T-helper 9 cell (primary cell): ENCODE results near the gene TANGO6.

Experiments
- DNase-seq: peaks from one replicate; pipeline ENCODE4 v3.0.0-alpha.2; 2020

TANGO6 gene

GRCh38 chr16:68866933-68867332, 23.6 kb downstream of the TANGO6 start:
- DNase-seq = no peak

DNA sequence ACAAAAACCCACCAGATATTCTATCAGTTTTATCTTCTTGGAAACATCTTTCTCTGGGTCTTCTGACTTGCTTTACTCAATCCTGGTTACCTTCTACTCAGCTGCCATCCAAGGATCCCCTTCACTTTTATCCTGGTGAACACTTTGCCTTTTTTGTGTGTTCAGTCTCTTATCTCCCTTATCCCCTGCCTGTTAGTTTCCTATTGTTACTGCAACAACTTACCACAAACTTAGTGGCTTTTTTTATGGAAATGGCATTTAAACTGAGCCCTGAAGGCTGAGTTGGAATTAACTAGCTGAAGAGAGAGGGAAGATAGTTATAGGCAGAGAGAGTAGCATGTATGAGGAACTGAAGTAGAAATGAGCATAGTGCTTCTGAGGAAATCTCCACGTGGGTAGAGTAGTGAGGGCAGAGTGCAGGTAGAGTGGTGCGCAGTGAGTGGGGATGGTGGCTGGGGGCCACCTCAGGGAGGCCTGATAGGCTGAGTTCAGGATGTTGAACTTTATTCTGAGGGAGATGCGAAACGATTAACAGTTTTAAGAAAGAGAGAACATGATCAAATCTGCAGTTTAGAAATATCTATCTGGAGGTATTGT, 26.3 kb downstream of the TANGO6 start:
- no peak for DNase-seq

- no peak for DNase-seq
Observed at GRCh38 chr16:68873635-68874471, 30.5 kb downstream of the TANGO6 start.

DNA sequence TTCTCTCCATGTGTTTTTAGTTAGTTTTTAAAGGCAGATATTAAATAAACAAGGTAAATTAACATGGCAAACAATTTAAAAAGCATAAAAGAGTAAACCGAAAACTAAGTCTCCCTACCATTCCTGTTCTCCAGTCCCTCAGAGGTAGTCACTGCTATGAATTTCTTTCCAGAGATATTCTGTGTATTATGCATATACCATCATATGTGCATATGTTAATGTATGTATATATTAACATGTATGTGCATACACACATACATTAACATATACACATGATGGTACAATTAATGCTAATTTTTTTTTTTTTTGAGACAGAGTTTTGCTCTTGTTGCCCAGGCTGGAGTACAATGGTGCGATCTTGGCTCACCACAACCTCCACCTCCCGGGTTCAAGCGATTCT, 32.5 kb downstream of the TANGO6 start:
- DNase-seq = no peak

DNA sequence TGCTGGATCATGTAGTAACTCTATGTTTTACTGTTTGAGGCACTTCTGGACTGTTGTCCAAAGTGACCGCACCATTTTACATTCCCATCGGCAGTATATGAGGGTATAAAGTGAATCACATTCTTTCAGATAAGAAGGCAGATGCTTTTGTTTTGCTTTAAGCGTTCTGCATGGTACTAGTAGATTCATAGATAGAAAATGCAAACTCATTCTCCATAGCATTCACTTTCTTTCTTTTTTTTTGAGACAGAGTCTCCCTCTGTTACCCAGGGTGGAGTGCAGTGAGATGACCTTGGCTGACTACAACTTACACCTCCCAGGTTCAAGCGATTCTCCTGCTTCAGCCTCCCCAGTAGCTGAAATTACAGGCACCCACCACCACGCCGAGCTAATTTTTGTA, 40.4 kb downstream of the TANGO6 start:
- DNase-seq = no peak

- no peak for DNase-seq
Observed at GRCh38 chr16:68884401-68884800, 41.1 kb downstream of the TANGO6 start.

DNA sequence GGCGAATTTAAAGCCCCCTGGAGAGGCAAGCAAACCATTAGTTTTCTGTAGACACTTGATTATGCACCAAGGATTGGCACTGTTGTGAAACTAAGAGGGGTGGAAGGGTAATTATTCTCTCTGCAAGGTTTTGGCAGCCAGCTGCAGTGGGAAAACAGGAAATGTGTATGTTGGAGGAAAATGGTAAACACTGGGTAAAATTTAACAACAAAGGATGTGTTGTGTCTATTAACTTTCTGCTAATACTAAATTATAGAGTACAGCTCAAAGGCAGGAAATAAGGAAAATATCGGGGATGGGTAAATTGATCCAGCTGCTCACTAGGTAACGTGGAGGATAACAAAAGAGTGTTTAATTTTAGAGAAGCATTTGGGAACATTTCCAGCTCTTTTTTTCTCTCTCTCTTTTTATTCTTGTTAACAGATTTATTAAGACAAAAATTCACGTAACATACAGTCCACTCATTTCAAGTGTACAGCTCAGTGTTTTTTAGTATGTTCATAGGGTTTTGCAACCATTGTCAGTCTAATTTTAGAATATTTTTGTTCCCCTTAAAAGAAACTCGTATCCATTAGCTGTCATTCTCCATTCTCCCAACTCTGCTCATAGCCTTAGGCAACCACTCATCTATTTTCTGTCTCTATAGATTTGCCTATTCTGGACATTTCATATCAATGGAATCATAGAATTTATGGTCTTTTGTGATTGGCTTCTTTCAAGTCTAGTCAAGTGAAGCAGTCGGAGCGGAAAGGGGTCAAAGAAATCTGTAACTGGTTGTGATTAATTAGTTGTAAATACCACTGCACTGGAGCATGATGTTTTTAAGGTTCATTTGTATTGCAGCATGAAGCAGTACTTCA, 41.8 kb downstream of the TANGO6 start:
- no peak for DNase-seq

DNA sequence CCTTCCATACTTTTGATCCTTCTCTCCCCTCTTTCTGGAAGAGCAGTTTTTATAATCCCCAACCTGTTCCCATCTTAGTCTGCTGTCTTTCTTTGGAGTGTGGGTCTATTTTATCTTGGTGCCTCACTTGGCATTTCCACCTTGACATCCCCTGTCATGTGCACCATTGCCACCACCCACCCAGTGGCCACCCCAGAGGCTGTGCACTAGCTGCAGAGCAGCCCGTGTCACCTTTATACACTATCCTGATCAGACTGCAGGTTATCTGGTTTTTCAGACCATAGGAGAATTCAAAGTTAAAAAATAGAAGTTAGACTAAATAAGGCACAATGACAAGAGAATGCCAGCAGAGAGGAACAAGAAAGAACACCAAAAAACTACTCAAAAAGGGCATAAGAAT, 43.8 kb downstream of the TANGO6 start:
- DNase-seq = no peak

DNA sequence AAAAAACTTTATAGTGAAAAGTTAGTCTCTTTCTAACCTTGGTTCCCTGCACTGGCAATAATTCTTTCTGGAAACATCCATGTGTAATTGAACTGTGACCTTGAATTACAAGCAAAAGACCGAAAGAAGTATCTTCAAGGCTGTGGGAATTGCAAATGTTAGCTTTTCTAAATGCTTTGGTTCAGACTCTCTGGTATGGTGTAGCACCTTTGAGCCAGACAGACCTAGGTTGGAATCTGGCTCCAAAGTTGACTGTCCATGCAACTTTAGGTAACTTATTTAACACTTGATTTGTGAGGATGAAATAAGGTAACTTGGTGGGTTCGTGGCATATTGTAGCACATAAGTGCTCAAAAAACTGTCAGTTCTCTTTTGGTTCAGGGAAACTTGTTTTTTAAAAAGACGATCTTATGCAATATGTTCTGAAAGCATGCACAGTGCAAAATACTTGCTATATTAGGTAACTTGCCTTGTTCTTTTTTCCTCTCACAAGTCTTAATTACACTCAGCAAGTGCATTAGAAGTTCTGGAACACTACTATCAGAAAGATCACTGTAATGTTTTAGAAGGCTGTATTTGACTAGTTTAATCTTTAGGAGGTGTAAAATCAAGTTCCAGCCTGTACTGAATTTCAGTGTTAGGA, 46.3 kb downstream of the TANGO6 start:
- no peak for DNase-seq

- DNase-seq = no peak
Observed at GRCh38 chr16:68892214-68892613, 48.9 kb downstream of the TANGO6 start.

GRCh38 chr16:68892898-68893297, 49.6 kb downstream of the TANGO6 start:
- DNase-seq = no peak

DNA sequence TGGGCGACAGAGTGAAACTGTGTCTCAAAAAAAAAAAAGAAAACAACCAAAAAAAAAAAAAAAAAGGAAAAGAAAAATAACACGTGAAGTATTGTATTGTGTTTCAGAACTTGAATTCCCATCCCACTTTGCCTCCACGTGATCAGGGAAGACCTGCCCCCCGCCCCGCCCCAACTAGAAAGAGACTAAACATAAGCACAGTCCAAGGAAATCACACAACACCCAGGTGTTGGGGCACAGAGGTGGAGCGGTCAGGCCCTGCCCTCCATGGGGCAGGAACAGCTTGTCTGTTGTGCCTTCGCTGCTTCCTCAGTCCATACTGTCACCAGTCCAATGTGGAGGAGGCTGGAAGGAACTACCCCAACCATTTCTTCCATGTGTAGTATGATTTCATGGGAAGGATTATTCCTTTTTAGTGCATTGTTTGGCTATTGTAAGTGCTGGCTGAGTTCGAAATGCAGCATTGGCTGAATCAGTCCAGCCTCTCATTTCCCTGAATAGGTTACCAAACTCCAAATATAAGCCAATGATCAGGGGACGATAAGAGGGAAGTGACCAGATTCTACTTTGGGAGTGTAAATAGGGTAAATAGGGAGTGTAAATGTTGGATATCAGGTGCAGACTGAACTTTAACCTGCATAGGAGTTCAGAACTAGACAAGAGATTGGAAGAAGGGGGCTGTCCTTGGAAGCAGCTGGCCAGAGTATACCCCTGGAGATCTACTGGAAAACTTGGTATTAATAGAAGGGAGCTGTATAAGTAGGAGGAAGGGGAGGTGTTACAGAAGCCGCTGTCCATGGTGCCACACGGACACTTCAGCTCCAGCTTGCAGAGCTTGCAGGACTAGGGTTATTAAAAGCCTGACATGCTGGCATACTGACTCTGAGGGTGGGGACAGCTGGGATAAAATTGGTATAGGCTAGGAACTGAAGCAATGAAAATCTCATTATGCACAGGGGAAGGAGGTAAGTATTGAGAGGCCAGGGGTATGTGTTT, 50.7 kb downstream of the TANGO6 start:
- DNase-seq = no peak

GRCh38 chr16:68894714-68895113, 51.4 kb downstream of the TANGO6 start:
- DNase-seq = no peak

GRCh38 chr16:68898026-68898425, 54.7 kb downstream of the TANGO6 start:
- no peak for DNase-seq

DNA sequence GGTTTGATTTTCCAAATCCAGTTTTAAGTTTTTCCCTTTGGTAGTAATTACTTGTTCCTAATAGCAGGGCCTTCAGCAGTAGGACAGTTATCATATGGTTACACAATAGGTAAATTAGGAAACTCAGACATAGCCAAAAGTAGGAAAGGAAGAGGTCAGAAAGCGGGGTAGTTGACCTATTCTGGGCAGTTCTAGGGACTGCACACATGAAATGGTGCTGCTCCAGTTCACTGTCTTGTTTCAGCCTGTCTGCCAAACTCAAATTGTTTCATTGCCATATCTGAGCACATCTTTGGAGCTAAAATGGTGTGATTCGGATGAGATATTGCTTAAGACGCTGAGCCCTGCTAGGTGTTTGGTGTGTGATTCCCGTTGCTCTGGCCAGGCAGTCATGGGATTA, 56.7 kb downstream of the TANGO6 start:
- no peak for DNase-seq

DNA sequence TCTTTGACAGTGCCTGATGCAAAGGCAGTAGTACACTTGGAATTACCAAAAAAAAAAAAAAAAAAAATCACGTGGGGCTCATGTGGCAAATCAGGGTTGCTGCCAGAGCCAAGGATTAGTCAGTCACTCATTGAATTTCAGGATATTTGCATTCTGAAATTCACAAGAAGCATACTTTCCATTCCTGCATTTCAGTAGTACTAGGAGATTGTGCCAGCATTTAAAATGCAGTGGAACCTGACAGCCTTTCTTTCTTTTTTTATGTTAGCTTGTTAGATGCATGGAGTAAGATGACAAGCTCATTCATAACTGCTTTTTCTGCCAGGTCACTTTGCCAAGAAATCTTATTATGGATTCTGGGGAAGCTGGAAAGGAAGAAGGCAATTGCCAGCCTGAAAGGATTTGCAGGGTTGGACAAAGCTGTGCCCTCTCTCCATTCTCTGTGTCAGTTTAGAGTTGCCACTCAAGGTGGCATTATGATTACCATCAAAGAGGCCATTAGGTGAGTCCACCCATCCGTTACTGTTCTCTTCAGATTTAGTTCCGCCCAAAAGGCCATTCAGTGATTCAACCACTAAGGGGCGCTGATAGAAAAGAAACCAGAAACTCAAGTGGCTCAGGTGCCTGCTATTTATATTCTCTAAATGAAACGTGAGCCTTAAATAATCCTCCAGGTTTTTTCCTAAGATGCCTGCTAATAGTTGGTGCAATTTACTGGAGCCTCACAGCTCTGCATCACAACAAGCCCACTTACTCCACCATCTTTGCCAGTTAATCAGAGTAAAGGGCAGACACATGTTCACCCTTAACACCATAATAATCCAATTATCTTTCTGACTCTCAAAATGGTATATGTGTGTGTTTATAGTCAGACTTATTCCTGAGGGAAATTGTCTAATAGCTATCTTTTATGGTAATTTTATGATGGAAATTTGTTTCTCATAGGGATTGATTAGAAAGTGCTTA, 59.0 kb downstream of the TANGO6 start:
- DNase-seq = no peak

GRCh38 chr16:68902969-68903345, 59.6 kb downstream of the TANGO6 start:
- no peak for DNase-seq

DNA sequence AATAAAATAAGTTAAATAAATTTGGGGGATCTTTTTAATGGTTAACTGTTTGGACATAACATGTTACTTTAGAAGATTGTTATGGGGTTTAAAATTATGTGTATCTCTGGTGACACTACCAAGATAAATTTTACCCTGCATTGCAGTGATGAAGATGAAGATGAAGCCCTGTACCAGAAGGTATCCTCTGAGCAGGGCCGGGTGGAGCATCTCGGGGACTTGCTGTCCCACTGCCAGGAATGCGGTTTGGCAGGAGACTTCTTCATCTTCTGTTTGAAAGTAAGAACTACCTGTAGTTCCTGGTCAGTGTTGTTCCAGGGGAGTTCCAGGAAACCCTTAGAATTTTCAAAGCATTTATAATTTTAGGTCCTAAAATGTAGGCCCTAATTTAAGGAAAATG, 64.0 kb downstream of the TANGO6 start:
- DNase-seq = no peak

- DNase-seq = no peak
Observed at GRCh38 chr16:68907781-68908181, 64.5 kb downstream of the TANGO6 start.

GRCh38 chr16:68909099-68909733, 65.9 kb downstream of the TANGO6 start:
- no peak for DNase-seq
